ENCODE results near the gene ZNF75A. TPM values are rescaled to one million over a fixed set of nuclear protein-coding genes. Genes with fewer than 3 reads are reported as not detected.

ZNF75A gene
- total and polyA plus RNA-seq, 2 experiments from 2014 or later, result 29.6 to 36.9 TPM

GRCh38 chr16:3276679-3277078, 28.6 kb upstream of the ZNF75A start:
- Histone ChIP-seq H3K36me3 (ENCODE audit: insufficient read depth) (no peaks in the 10 kb centered on the region), H3F3A (replicated peaks; ENCODE audit: low read depth) (no peaks in the 10 kb centered on the region), H3K27ac (ENCODE audit: low read depth) (no peak overlapping the region), H4K20me1 (replicated peaks; ENCODE audit: insufficient read depth) (no peaks in the 10 kb centered on the region), H3K4me1 (ENCODE audit: insufficient read depth) (peaks cover 2% of the 10 kb centered on the region; the same call in 1 of the 2 replicates), H3K4me2 (no peak overlapping the region), H3K79me2 (replicated peaks; ENCODE audit: insufficient read depth) (no peaks in the 10 kb centered on the region), H3K9me2 (ENCODE audit: insufficient read depth) (peaks cover 4% of the 10 kb centered on the region; the same call in 1 of the 2 replicates), H3K4me3 (no peak overlapping the region), H3K27me3 (ENCODE audit: insufficient read depth) (0 out of 2 replicates have a peak, but pooled peaks cover 16% of the 10 kb centered on the region), H2AFZ (no peak overlapping the region)
- H3K27me3 Mint-ChIP-seq (ENCODE audit: insufficient read depth, low read depth, poor library complexity), result peaks cover 5% of the 10 kb centered on the region
- no peak overlapping the region for H3K27ac Mint-ChIP-seq
- TF ChIP-seq, protein P1, sequence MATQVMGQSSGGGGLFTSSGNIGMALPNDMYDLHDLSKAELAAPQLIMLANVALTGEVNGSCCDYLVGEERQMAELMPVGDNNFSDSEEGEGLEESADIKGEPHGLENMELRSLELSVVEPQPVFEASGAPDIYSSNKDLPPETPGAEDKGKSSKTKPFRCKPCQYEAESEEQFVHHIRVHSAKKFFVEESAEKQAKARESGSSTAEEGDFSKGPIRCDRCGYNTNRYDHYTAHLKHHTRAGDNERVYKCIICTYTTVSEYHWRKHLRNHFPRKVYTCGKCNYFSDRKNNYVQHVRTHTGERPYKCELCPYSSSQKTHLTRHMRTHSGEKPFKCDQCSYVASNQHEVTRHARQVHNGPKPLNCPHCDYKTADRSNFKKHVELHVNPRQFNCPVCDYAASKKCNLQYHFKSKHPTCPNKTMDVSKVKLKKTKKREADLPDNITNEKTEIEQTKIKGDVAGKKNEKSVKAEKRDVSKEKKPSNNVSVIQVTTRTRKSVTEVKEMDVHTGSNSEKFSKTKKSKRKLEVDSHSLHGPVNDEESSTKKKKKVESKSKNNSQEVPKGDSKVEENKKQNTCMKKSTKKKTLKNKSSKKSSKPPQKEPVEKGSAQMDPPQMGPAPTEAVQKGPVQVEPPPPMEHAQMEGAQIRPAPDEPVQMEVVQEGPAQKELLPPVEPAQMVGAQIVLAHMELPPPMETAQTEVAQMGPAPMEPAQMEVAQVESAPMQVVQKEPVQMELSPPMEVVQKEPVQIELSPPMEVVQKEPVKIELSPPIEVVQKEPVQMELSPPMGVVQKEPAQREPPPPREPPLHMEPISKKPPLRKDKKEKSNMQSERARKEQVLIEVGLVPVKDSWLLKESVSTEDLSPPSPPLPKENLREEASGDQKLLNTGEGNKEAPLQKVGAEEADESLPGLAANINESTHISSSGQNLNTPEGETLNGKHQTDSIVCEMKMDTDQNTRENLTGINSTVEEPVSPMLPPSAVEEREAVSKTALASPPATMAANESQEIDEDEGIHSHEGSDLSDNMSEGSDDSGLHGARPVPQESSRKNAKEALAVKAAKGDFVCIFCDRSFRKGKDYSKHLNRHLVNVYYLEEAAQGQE (IDR thresholded peaks at IDR 0.05; ENCODE audit: unreplicated experiment), result no peak
- TF ChIP-seq ZNF331 (CRISPR knock-in tag; IDR thresholded peaks at IDR 0.05; ENCODE audit: low read depth), result no peak
- TF ChIP-seq EZH2 (IDR thresholded peaks at IDR 0.05; ENCODE audit: low read depth, unreplicated experiment), result no peak
- TF ChIP-seq NANOG (IDR thresholded peaks at IDR 0.05; ENCODE audit: borderline replicate concordance), result no peak
- TF ChIP-seq ZNF114 (CRISPR knock-in tag; IDR thresholded peaks at IDR 0.05), result no peak
- no peaks in the 10 kb centered on the region for H3K36me3 Mint-ChIP-seq (ENCODE audit: low read depth)
- no peak for DNase-seq (ENCODE audit: low spot score)
- no peak overlapping the region for H3K4me3 Mint-ChIP-seq
- H3K9me3 Mint-ChIP-seq, result peaks cover 18% of the 10 kb centered on the region
- ATAC-seq, result no peak
- no peaks in the 10 kb centered on the region; the same call in 2 of the 3 replicates for H3K4me1 Mint-ChIP-seq

DNA sequence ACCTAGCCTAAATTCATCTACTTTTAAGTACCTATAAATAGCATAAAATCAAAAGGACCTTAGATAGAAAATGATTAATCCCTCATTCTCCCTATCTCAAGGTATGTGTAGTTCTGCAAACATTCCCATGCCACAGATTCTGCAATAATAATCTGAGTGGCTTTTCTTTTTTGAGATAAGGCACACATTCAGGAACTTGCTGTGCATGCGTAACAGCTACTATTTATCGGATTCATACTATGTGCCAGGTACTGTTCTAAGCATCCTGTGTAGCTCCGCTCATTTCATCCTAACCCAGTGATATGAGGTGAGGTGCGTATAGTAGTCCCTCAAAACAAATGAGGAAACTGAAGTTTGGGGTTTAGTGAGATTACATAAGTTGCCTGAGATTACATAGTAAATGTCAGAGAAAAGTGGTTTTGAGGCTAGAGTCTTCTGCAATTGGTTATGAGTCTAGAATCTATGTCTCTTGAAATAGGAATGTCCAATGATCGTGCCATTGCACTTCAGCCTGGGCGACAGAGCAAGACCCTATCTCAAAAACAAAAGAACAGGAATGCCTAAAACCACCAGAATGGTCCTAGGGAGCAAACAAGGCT, 24.0 kb upstream of the ZNF75A start:
- Mint-ChIP-seq H3K4me1 (peaks cover 18% of the 10 kb centered on the region), H3K27me3 (ENCODE audit: insufficient read depth, low read depth, poor library complexity) (peaks cover 17% of the 10 kb centered on the region), H3K36me3 (ENCODE audit: low read depth) (peaks cover 27% of the 10 kb centered on the region), H3K27ac (no peak overlapping the region), H3K9me3 (peaks cover 13% of the 10 kb centered on the region), H3K4me3 (peak overlapping the region; percentile 99)
- Histone ChIP-seq H3F3A (replicated peaks; ENCODE audit: low read depth) (no peaks in the 10 kb centered on the region), H3K4me2 (peak overlapping the region; percentile 99; the same call in 1 of the 2 replicates), H3K27me3 (ENCODE audit: insufficient read depth) (0 out of 2 replicates have a peak, but pooled peaks cover 16% of the 10 kb centered on the region), H3K36me3 (ENCODE audit: insufficient read depth) (peaks cover 1% of the 10 kb centered on the region; the same call in 1 of the 2 replicates), H3K4me3 (peak overlapping the region; percentile 98; the same call in 1 of the 2 replicates), H3K27ac (ENCODE audit: low read depth) (no peak overlapping the region), H3K79me2 (replicated peaks; ENCODE audit: insufficient read depth) (peaks cover 28% of the 10 kb centered on the region), H4K20me1 (replicated peaks; ENCODE audit: insufficient read depth) (peaks cover 16% of the 10 kb centered on the region; the same call in 1 of the 2 replicates), H2AFZ (no peak overlapping the region), H3K9me2 (ENCODE audit: insufficient read depth) (no peaks in the 10 kb centered on the region), H3K4me1 (ENCODE audit: insufficient read depth) (peaks cover 24% of the 10 kb centered on the region)
- ATAC-seq (no peak), DNase-seq (ENCODE audit: low spot score) (no peak)
- TF ChIP-seq ETS1 (IDR thresholded peaks at IDR 0.05) (no peak), NANOG (IDR thresholded peaks at IDR 0.05; ENCODE audit: borderline replicate concordance) (no peak), STAT1 (IDR thresholded peaks at IDR 0.05; ENCODE audit: unreplicated experiment) (no peak), EZH2phosphoT487 (IDR thresholded peaks at IDR 0.05; ENCODE audit: unreplicated experiment) (no peak), ZNF114 (CRISPR knock-in tag; IDR thresholded peaks at IDR 0.05) (no peak), CTCF (conservative IDR thresholded peaks at IDR 0.05; ENCODE audit: low read depth in 2 of 2) (no peak), ZNF331 (CRISPR knock-in tag; IDR thresholded peaks at IDR 0.05; ENCODE audit: low read depth) (no peak), CREB1 (CRISPR knock-in tag; IDR thresholded peaks at IDR 0.05; ENCODE audit: low read depth) (no peak), POLR2AphosphoS5 (IDR thresholded peaks at IDR 0.05; ENCODE audit: low read depth) (no peak)
- TF ChIP-seq, protein P1 (IDR thresholded peaks at IDR 0.05; ENCODE audit: unreplicated experiment), result no peak
